Testis (tissue), 2 donors: ENCODE data around the gene RUNX3.

Experiments
- CTCF ChIP-seq, 3 experiments: fragments of 450-650 bp in 2 of 3; fragments of 200-600 bp in 1 of 3; sonication (generic) in 1 of 3; IDR thresholded peaks; one replicate each; pipeline ENCODE4 v1.5.1; 2016 to 2019; ENCODE audit warnings: antibody characterized with exemption in 3 of 3, mild to moderate bottlenecking in 2 of 3, moderate library complexity in 1 of 3
- POLR2A ChIP-seq: fragments of 450-650 bp; IDR thresholded peaks from one replicate; pipeline ENCODE4 v1.6.1; 2017; ENCODE audit warnings: antibody characterized with exemption, mild to moderate bottlenecking, moderate library complexity

GRCh38 chr1:24960071-24960801 is 30.2 kb upstream of the RUNX3 start:
- TF ChIP-seq CTCF (IDR thresholded peaks at IDR 0.05) (no peak), POLR2A (no peak)
